OCI-LY1 (cell line): Measurements from ENCODE around the gene MYO3B.

Experiments
- CTCF ChIP-seq: fragments of 200-600 bp; sonication (generic), shearing (Covaris generic); IDR thresholded peaks from 2 replicates; pipeline ENCODE4 v1.5.1; 2017; ENCODE audit warnings: mild to moderate bottlenecking, antibody characterized with exemption, low read length, moderate library complexity, mixed read lengths
- EZH2 ChIP-seq: fragments of 200-600 bp; sonication (generic), shearing (Covaris generic); IDR thresholded peaks from 2 replicates; pipeline ENCODE4 v1.8.0; 2017; ENCODE audit warnings: borderline replicate concordance, mixed run types, mild to moderate bottlenecking, antibody characterized with exemption, low read length, moderate library complexity, mixed read lengths

GRCh38 chr2:170288859-170289258, 110.9 kb downstream of the MYO3B start:
- no peak for TF ChIP-seq CTCF
- no peak for TF ChIP-seq EZH2
